Measurements from ENCODE around the gene TMEM217.
"Not testable (repeated sequence)": the region's sequence is repeated elsewhere in the genome, so short reads cannot be mapped to it uniquely, and the experiment has no call there.

TMEM217 gene

GRCh38 chr6:37182736-37183590, 75.0 kb downstream of the TMEM217 start:
- peak; percentile 72 for DNase-seq (ENCODE audit: low spot score)

GRCh38 chr6:37180610-37181009, 77.3 kb downstream of the TMEM217 start:
- DNase-seq (ENCODE audit: low spot score) = not testable (repeated sequence)

- DNase-seq (ENCODE audit: low spot score) = no peak
Observed at GRCh38 chr6:37180075-37180474, 77.9 kb downstream of the TMEM217 start.

GRCh38 chr6:37177935-37178517, 79.9 kb downstream of the TMEM217 start:
- DNase-seq (ENCODE audit: low spot score) = no peak

GRCh38 chr6:37177077-37177934, 80.6 kb downstream of the TMEM217 start:
- no peak for DNase-seq (ENCODE audit: low spot score)

GRCh38 chr6:37176268-37177076, 81.5 kb downstream of the TMEM217 start:
- DNase-seq (ENCODE audit: low spot score) = no peak

- no peak for DNase-seq (ENCODE audit: low spot score)
Observed at GRCh38 chr6:37175332-37176267, 82.3 kb downstream of the TMEM217 start.

GRCh38 chr6:37174515-37175331, 83.2 kb downstream of the TMEM217 start:
- no peak for DNase-seq (ENCODE audit: low spot score)

GRCh38 chr6:37174196-37174514, 83.8 kb downstream of the TMEM217 start:
- no peak for DNase-seq (ENCODE audit: low spot score)

- DNase-seq (ENCODE audit: low spot score) = no peak
Observed at GRCh38 chr6:37173493-37174195, 84.3 kb downstream of the TMEM217 start.

- DNase-seq (ENCODE audit: low spot score) = no peak
Observed at GRCh38 chr6:37172912-37173492, 84.9 kb downstream of the TMEM217 start.

GRCh38 chr6:37171970-37172812, 85.8 kb downstream of the TMEM217 start:
- peak; percentile 90 for DNase-seq (ENCODE audit: low spot score)

GRCh38 chr6:37171201-37171969, 86.6 kb downstream of the TMEM217 start:
- DNase-seq (ENCODE audit: low spot score) = peak; percentile 61

- no peak for DNase-seq (ENCODE audit: low spot score)
Observed at GRCh38 chr6:37170273-37171200, 87.4 kb downstream of the TMEM217 start.

GRCh38 chr6:37169496-37170272, 88.3 kb downstream of the TMEM217 start, which contains the start of gene PIM1:
TSS of gene PIM1 (plus strand) at chr6:37170152. CDS start at chr6:37170576, 424 bp downstream.
- DNase-seq (ENCODE audit: low spot score) = peak; percentile 99
